GM12801 (cell line): Measurements from ENCODE around the gene NR1H3.

Experiments used
- TF ChIP-seq, protein P1 (sequence below): IDR thresholded peaks from one replicate; pipeline ENCODE4 v1.5.1; 2011; ENCODE audit warnings: control low read depth; ENCODE audit not compliant: insufficient read length; ENCODE audit errors: extremely low read depth

The NR1H3 gene

GRCh38 chr11:47317064-47317828, 59.5 kb downstream of the NR1H3 start:
- TF ChIP-seq, protein P1, sequence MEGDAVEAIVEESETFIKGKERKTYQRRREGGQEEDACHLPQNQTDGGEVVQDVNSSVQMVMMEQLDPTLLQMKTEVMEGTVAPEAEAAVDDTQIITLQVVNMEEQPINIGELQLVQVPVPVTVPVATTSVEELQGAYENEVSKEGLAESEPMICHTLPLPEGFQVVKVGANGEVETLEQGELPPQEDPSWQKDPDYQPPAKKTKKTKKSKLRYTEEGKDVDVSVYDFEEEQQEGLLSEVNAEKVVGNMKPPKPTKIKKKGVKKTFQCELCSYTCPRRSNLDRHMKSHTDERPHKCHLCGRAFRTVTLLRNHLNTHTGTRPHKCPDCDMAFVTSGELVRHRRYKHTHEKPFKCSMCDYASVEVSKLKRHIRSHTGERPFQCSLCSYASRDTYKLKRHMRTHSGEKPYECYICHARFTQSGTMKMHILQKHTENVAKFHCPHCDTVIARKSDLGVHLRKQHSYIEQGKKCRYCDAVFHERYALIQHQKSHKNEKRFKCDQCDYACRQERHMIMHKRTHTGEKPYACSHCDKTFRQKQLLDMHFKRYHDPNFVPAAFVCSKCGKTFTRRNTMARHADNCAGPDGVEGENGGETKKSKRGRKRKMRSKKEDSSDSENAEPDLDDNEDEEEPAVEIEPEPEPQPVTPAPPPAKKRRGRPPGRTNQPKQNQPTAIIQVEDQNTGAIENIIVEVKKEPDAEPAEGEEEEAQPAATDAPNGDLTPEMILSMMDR = no peak

DNA sequence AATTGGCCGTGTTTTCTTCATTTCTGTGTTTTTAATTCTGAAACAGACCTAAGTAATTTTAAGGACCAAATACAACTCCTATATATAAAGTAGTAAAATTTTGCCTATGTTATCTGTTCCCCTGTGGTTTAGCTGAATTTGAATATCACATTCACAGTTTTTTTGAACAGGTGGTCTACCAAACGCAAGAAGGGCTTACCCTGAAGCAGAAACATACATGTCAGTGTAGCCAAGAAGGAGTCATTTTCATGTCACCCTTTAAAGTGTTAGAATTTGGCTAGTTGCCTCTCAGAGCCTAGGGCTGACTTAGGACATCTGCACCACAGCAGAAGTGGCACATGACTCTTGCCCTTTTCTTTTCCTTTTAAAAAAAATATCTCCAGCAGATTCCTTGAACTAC, 60.4 kb downstream of the NR1H3 start:
- TF ChIP-seq, protein P1 = no peak
